K562 (cell line): ENCODE results near the gene MYCBP. TPM values are rescaled to one million over a fixed set of nuclear protein-coding genes. Genes with fewer than 3 reads are reported as not detected.

Source experiments
- ARNT ChIP-seq, 2 experiments: fragments of 450-650 bp; IDR thresholded peaks; 2 replicates each; pipeline ENCODE4 v1.6.1; 2016; ENCODE audit warnings: mild to moderate bottlenecking in 1 of 2
- CREB3L1 ChIP-seq: fragments of 450-650 bp; IDR thresholded peaks from 2 replicates; pipeline ENCODE4 v1.6.1; 2014; ENCODE audit warnings: low read depth, mild to moderate bottlenecking, moderate library complexity, borderline replicate concordance
- ETS1 ChIP-seq: conservative IDR thresholded peaks from 2 replicates; pipeline ENCODE4 v1.6.1; 2011; ENCODE audit warnings: low read depth, mild to moderate bottlenecking, low read length; ENCODE audit not compliant: control insufficient read depth
- FOXP4 ChIP-seq: sonication (generic); formaldehyde crosslinking; IDR thresholded peaks from 2 replicates; pipeline ENCODE4 v1.8.0; 2022; ENCODE audit warnings: mild to moderate bottlenecking, missing genetic modification reagents, borderline replicate concordance
- KDM2B ChIP-seq: fragments of 250-450 bp; sonication (Bioruptor Pico); IDR thresholded peaks from 2 replicates; pipeline ENCODE4 v1.8.0; 2021; ENCODE audit warnings: mild to moderate bottlenecking, moderate library complexity
- KLF16 ChIP-seq: IDR thresholded peaks from 2 replicates; pipeline ENCODE4 v1.6.1; 2016; ENCODE audit warnings: antibody characterized with exemption
- MTA1 ChIP-seq: fragments of 450-650 bp; IDR thresholded peaks from 2 replicates; pipeline ENCODE4 v1.6.1; 2017; ENCODE audit warnings: borderline replicate concordance
- NRF1 ChIP-seq, 2 experiments: fragments of 450-650 bp; IDR thresholded peaks in 1 of 2; conservative IDR thresholded peaks in 1 of 2; 2 replicates each; pipeline ENCODE4 v1.6.1; 2014; ENCODE audit warnings: mild to moderate bottlenecking in 2 of 2
- RREB1 ChIP-seq: fragments of 250-450 bp; sonication (Bioruptor Pico); IDR thresholded peaks from 2 replicates; pipeline ENCODE4 v1.4.0; 2020
- TRIM28 ChIP-seq: fragments of 450-650 bp; IDR thresholded peaks from 2 replicates; pipeline ENCODE4 v1.6.1; 2017
- ZBTB34 ChIP-seq: fragments of 250-450 bp; sonication (Bioruptor Pico); IDR thresholded peaks from 2 replicates; pipeline ENCODE4 v1.8.0; 2021; ENCODE audit warnings: mild to moderate bottlenecking, moderate library complexity
- ZFP30 ChIP-seq: fragments of 250-450 bp; sonication (Bioruptor Pico); IDR thresholded peaks from 2 replicates; pipeline ENCODE4 v1.8.0; 2022; ENCODE audit warnings: moderate library complexity, mild to moderate bottlenecking, inconsistent platforms, borderline replicate concordance
- polyA plus RNA-seq, 8 experiments: library from polyadenylated mRNA; depleted of rRNA in 4 of 8; stranded (reverse) in 5 of 8; unstranded in 3 of 8; fragments of >200 nt; fragmentation: Nextera tagmentation in 2 of 8; fragmentation: Illumina TruSeq in 1 of 8; extraction: Ambion mirVana in 2 of 8; extraction: Trizol in 1 of 8; gene quantifications; 2 replicates each; pipeline versions ENCODE4 v1.2.1 to v1.2.3, GENCODE V29; 2011 to 2014; ENCODE audit warnings: inconsistent platforms in 1 of 8, missing spikeins in 1 of 8
- total RNA-seq, 7 experiments: library from RNA; depleted of rRNA in 6 of 7; stranded (reverse); fragments of >200 nt in 6 of 7; fragmentation: Illumina TruSeq in 2 of 7; extraction: Trizol in 2 of 7; gene quantifications; 2 replicates each; pipeline versions ENCODE4 v1.2.1 to v1.2.3, GENCODE V29; 2011 to 2021; ENCODE audit warnings: low replicate concordance in 1 of 7

The MYCBP gene
- total and polyA plus RNA-seq, 9 of the 15 experiments (the other 6 are each of a cell fraction or from before 2014, with no cell fraction given), result 32.3 to 253 (median 72.9) TPM

GRCh38 chr1:38873027-38873969 is at the start of gene MYCBP (continued):
- TF ChIP-seq ZBTB34 (CRISPR knock-in tag), result no peak
- TF ChIP-seq CREB3L1, result no peak
- no peak for TF ChIP-seq KLF16
- TF ChIP-seq RREB1 (CRISPR knock-in tag), result 0 out of 2 replicates have a peak, but pooled peaks have one; percentile 22
- no peak for TF ChIP-seq FOXP4 (CRISPR knock-in tag)
- no peak for TF ChIP-seq KDM2B
- TF ChIP-seq ZFP30 (CRISPR knock-in tag), result no peak
- TF ChIP-seq ETS1, result peak; percentile 14; the same call in 1 of the 2 replicates
- TF ChIP-seq ARNT (IDR thresholded peaks at IDR 0.05), result no peak
- TF ChIP-seq TRIM28, result no peak
- TF ChIP-seq MTA1, result no peak
- peak; percentile 100 for TF ChIP-seq NRF1 (conservative IDR thresholded peaks at IDR 0.05 in 1 of 2, IDR thresholded peaks at IDR 0.05 in 1 of 2)
